Stimulated activated CD4-positive, alpha-beta T cell treated with anti-CD3 and anti-CD28 coated beads, Interleukin-1b, Interleukin-23, amount 100 ng/mL, for 24 hours (primary cell): ENCODE data around the gene NTRK2.
"Not testable (repeated sequence)": the region's sequence is repeated elsewhere in the genome, so short reads cannot be mapped to it uniquely, and the experiment has no call there.

Source experiments
- DNase-seq, 4 experiments: peaks; one replicate each; pipeline ENCODE4 v3.0.0-alpha.2; 2020; ENCODE audit warnings: low read depth in 4 of 4, low spot score in 1 of 4

NTRK2 gene

GRCh38 chr9:85046475-85046874, 376.9 kb downstream of the NTRK2 start:
- DNase-seq = no peak

- DNase-seq = no peak
Measured at GRCh38 chr9:85053206-85053786, 383.8 kb downstream of the NTRK2 start.

DNA sequence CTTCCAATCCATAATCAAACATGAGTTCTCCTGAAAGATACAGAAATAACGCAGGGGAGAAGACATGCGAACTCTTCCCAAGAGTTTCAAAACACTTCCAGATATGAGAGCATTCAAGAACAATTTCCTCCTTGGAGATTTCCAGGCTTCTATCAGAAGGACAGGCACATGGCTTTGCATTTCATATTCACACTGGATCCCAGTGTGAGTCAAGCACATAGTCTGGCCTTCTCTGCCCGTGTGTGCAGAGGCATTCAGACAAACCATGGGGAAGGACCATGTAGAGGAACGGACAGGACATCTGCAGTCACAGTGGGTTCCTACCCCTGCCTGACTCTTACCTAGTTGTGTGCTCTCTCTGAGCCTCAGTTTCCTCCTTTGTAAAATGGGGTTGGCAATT, 384.5 kb downstream of the NTRK2 start:
- no peak for DNase-seq

GRCh38 chr9:85055506-85056202, 386.1 kb downstream of the NTRK2 start:
- no peak for DNase-seq

GRCh38 chr9:85056203-85056572, 386.7 kb downstream of the NTRK2 start:
- DNase-seq = no peak

GRCh38 chr9:85061969-85062368, 392.4 kb downstream of the NTRK2 start:
- no peak for DNase-seq

GRCh38 chr9:85062385-85063022, 393.0 kb downstream of the NTRK2 start:
- DNase-seq = no peak

DNA sequence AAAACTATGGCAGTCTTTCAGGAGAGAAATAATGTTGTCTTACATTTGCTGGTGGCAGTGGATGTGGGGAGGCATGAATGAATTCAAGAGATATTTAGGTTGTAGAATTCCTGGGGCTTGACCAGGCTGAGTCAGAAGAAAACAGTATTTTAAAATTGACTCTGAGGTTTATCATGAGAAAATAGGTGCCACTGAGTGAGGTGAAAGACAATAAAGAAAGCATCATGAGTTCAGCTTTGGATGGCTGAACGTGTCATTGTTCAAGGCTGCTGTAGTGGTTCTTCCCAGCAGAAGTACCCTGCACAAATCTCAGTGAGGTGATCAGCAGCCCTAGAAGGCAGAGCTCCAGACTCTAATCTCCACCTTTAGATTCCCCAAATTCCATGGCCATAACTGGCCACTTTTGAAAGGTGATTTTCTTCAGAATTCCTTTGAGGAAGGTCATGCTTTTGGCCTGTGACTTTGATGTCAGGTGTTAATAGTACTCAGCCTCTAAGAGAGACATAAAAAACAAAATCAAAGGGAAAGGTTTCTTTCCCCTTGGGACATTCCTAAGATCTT, 395.4 kb downstream of the NTRK2 start:
- DNase-seq = no peak

GRCh38 chr9:85067792-85068191, 398.3 kb downstream of the NTRK2 start:
- no peak for DNase-seq

DNA sequence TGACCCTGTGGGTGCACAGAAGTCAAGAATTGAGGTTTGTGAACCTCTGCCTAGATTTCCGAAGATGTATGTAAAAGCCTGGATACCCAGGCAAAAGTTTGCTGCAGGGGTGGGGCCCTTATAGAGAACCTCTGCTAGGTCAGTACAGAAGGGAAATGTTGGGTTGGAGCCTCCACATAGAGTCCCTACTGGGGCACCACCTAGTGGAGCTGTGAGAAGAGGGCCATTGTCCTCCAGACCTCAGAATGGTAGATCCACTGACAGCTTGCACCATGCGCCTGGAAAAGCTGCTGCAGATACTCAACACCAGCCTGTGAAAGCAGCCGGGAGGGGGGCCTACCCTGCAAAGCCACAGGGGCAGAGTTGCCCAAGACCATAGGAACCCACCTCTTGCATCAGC, 399.9 kb downstream of the NTRK2 start:
- not testable (repeated sequence) for DNase-seq
